ENCODE measurements around the gene PAK5. TPM values are rescaled to one million over a fixed set of nuclear protein-coding genes. Genes with fewer than 3 reads are reported as not detected.
A peak's percentile ranks its signal among the peaks of the same experiment; 100 is the strongest.

PAK5 gene
- 0.16 TPM in 1 of 2 replicates, not detected in the other for total RNA-seq (ENCODE audit: low replicate concordance)

- no peak for TF ChIP-seq CTCF (IDR thresholded peaks at IDR 0.05; ENCODE audit: insufficient read depth, low read length)
- no peak within 1 kb of the TSS for H3K4me3 ChIP-seq (ENCODE audit: low read depth, low read length)
- peak; percentile 0 for DNase-seq (ENCODE audit: low read depth)
These were observed at the start of gene PAK5 for GRCh38 chr20:9838378-9839295. TSS of gene PAK5 (minus strand) at chr20:9839076. CDS start at chr20:9644328, 194,748 bp downstream.

- no peak overlapping the region for H3K4me3 ChIP-seq (ENCODE audit: low read depth, low read length)
- DNase-seq (ENCODE audit: low read depth) = no peak
- no peak for TF ChIP-seq CTCF (IDR thresholded peaks at IDR 0.05; ENCODE audit: insufficient read depth, low read length)
These were observed 48.8 kb upstream of the PAK5 start for GRCh38 chr20:9887706-9888105.

GRCh38 chr20:9886227-9886626, 47.4 kb upstream of the PAK5 start:
- DNase-seq (ENCODE audit: low read depth) = no peak
- TF ChIP-seq CTCF (IDR thresholded peaks at IDR 0.05; ENCODE audit: insufficient read depth, low read length) = no peak
- no peak overlapping the region for H3K4me3 ChIP-seq (ENCODE audit: low read depth, low read length)

- no peak for DNase-seq (ENCODE audit: low read depth)
- H3K4me3 ChIP-seq (ENCODE audit: low read depth, low read length) = no peak overlapping the region
These were observed 45.8 kb upstream of the PAK5 start for GRCh38 chr20:9884666-9885065.

GRCh38 chr20:9884061-9884460, 45.2 kb upstream of the PAK5 start:
- TF ChIP-seq CTCF (IDR thresholded peaks at IDR 0.05; ENCODE audit: insufficient read depth, low read length) = no peak
- no peak for DNase-seq (ENCODE audit: low read depth)
- no peak overlapping the region for H3K4me3 ChIP-seq (ENCODE audit: low read depth, low read length)

More at GRCh38 chr20:9884666-9885065, 45.8 kb upstream of the PAK5 start:
- TF ChIP-seq CTCF (IDR thresholded peaks at IDR 0.05; ENCODE audit: insufficient read depth, low read length) = no peak

- no peak for TF ChIP-seq CTCF (IDR thresholded peaks at IDR 0.05; ENCODE audit: insufficient read depth, low read length)
- no peak for DNase-seq (ENCODE audit: low read depth)
- no peak overlapping the region for H3K4me3 ChIP-seq (ENCODE audit: low read depth, low read length)
These were observed 39.1 kb upstream of the PAK5 start for GRCh38 chr20:9877932-9878495.

Data from fibroblast of the aortic adventitia (primary cell).